NCI-H1048 (cell line): ENCODE measurements around the gene RNGTT.

Experiments
- DNase-seq: peaks from one replicate; lab custom pipeline; 2025; lab: John Stamatoyannopoulos, UW

RNGTT gene

DNA sequence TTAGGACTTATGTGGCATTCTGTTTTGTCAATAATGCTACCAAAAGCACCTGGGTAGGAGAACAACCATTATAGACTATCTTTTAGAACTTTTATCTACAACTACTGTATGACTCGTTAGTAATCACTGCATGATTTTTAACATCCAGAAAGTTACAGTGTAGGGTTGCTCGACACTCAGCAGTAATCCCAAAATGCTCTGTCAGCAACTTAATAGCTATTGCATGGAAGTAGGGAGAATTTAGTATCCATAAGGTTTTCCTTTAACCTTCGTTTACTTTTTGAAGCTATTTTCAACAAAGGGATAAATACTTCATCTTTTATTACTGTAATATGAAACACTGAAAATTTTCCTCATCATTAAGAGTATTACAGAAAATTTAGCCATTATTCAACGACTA, 309.5 kb downstream of the RNGTT start:
- no peak for DNase-seq

DNA sequence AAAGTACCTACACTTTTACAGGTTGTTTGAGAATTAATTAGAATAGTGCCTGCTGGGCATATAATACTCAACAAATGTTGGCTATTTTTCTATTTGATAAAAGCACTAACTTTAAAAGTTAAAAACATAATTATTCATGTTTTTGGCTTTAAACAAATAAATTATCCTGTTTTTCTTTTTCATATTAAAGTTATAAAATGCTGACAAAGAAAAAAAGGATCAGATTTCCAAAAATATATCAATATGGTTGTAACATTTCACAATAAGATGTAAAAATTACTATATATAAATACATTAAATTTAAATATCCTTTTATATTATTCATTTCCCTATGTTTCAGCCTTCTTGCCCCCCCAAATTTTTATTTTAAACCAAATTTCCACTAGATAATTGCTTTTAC, 312.0 kb downstream of the RNGTT start:
- DNase-seq = no peak

DNA sequence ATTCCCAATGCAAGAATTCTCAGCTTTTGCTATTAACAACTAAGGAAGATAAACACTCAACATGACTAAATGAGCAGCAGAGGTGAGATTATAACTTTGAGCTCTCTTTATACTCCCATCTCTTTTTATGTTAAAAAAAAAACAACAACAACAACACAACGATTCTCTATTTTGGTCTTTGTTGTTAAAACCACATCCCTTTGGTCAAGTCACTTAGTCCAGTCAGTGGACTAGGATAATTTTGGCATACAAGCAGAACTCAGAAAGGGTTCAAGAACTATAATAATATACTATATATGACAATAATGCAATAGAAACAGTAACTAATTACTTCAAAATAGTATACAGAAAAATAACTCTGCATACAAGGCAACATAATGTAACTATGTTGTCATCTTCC, 312.4 kb downstream of the RNGTT start:
- DNase-seq = no peak

DNA sequence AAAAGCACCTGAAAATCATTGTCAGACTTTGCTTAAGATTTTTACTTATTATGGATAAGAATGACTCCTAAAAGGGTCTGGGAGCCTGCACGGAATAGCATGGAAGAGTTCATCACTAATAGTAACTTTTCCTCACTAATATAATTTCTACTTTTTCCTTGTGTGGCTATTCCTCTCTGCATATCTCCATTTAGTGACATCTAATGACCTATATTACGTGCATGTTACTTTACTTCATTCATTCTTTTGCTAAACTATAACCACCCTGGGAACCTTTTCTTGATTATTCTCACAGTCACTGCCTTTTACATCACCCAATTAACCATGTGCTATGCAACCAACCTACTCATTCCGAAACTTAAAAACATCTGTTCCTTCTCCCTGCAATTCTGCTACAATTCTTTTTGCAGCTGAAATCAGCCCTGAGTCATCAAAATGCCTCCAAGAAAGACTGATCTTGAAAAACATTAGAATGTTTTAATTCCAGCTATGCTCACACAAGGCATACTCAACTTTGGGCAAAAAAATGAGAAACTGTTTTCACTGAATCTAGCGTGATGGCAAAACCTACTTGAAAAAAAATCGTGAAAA, 313.3 kb downstream of the RNGTT start:
- DNase-seq = no peak

DNA sequence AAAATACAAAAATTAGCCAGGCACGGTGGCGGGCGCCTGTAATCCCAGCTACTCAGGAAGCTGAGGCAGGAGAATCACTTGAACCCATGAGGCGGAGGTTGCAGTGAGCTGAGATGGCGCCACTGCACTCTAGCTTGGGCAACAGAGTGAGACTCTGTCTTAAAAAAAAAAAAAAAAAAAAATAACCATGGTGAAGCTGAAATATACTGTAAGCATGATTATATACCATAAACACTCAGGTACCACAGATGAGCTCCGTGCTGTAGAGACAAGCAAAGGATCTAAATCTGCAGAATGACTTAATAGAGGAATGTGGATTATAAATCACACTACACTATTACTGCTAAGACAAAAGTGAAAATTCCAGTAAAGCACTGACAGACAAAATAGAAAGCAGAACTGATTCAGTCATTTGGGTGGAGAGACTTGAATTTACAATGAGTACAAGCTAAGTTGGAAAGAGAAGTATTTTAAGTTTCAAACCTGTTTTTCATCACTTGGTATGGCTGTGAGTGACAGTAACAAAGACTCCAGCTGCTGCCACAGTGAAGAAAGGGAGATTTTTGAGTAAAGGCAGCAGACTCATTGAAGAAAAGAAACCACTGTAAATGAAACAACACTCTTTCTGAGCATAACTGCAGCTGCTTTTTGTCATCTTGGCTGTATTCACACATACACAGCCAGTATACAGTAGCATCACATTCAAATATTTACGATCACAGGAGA, 322.1 kb downstream of the RNGTT start:
- no peak for DNase-seq

DNA sequence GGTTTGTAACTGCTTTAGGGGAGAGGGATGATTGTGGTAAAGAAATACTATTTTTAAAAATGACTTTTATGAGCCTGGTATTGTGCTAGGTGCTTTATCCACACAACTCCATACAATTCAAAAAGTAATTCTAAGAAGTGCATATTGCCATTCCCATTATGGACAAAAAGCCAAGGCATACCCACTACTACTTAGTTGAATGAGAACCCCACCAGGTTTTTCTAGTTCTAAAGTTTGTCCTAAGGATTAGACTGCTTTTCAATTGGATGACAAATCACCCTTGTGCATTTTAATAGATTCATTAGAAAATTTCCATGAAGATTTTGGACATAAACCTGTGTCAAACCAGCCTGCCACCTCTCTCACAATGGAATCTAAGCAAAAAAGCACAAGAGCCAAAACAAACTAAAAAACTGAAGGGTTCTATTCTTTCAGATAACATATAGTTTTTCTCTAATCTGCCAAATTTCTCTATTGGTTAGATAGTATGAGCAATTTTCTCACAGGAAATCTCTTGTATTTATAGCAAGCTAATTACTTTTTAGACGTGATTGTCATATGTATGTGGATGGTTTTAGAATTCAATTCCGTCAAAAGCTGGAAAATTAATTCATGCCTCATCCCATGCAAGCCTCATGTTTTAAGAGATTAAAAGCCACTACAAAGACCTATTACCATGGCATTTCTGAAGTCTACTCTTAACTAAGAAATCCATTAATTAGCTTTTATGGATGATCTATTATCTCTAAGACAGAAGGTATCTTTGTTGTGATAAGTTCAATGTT, 325.5 kb downstream of the RNGTT start:
- DNase-seq = no peak

DNA sequence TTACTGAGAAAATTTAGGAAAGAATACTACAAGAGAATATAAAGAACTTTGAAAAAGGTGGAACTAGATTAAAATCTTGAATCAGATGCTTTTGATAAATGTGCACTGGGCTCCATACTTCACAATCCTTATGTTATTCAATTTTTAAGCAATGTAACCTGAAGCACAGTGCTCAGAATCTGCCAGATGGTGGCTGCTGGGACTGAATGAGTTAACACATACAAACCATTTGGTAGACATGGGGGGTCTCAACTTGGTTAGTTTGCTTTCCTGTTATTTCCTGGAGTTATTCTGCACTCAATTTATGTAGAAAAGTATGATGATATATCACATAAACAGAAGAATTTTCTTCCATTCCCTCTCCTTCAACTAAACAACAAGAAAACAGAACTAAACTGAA, 326.5 kb downstream of the RNGTT start:
- no peak for DNase-seq

DNA sequence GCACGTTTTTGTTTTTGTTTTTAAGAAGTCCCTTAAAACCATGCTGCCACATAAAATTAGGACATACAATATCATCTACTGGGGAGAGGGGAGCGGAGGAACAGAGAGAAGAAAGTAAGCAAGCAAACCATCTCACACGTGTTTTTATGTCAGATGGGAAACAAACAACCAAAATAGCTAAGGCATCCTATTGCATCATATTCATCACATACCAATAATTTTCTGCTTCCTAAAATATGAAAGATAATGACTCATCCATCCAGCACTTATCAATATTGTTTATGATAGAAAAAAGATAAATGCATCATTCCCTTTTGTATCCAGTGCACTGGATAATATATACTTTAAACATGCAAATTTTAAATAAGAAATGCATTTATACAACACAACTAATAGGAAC, 329.6 kb downstream of the RNGTT start:
- DNase-seq = no peak

DNA sequence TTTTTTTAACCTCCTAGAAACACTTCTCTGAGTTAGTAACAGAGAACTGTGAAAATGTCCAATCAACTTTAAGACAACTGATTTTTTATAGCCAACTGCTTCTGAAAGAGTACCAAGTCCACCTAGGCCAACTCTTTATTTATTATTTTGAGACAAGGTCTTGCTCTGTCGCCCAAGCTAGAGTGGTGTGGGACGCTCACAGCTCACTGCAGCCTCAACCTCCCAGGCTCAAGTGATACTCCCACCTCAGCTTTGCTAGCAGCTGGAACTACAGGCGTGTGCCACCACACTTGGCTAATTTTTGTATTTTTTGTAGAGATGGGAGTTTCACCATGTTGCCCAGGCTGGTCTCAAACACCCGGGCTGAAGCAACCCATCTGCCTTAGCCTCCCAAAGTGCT, 331.6 kb downstream of the RNGTT start:
- DNase-seq = no peak

DNA sequence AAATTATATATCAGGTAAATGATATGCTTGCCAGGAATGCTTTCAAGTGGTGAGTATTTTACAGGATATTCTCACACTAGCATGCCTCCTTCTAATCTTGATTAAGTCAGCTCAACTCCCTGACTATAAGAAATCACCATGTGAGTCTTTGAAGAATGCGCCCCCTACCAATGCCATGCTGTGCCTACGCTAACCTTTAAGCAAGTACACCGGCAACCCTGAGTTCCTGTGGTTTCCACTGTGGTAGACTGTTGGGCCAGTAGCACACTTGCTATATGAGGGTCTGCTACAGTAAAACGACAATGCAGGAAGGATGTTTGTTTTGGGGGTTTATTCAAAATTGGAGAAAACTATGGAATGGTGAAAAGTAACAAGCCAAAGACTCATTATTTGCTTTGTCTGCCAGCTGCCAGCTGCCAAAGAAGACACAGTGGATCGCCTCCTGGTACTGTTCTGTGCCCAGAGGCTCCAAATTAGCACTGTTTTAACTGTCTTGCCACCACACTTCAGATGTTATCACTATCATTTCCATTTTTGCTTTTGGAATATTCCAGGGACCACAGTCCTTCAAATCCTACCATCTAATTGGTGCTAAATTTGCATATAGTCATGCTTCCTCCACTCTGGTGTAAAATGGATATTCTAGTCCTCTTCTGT, 333.5 kb downstream of the RNGTT start:
- no peak for DNase-seq

DNA sequence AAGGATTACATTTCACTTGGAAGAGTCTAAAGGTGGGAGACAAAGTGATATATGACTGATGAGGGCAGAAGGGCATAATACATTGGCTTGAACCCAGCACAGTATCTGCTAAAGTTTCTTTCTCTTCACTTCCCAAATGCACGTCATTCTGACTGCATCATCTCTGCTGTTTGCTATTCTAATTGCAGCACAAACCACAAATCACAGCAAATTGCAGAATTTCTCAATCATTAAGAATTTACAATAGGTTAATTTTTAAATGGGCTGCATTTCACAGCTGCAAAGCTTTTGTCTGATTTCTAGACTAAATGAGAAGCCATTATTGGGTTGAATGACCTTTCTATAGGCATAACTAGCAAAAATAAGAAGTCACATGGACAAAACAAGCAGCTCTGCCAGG, 337.0 kb downstream of the RNGTT start:
- DNase-seq = no peak

DNA sequence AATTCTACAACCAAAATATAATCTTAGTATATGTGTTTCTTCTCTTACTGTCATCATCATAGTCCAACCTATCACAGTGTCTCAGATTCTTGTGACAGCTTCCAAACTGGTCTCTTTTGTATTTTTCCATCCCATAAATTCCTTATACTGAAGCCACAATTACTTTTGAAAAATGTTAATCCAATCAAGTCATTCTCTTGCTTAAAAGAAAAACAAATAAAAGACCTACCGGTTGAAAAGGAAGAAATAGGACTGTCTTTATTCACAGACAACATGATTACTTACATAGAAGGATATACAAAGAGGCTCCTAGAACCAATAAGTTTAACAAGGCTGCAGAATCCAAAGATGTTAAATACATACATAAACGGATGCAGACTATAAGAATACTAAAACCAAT, 339.9 kb downstream of the RNGTT start:
- no peak for DNase-seq

DNA sequence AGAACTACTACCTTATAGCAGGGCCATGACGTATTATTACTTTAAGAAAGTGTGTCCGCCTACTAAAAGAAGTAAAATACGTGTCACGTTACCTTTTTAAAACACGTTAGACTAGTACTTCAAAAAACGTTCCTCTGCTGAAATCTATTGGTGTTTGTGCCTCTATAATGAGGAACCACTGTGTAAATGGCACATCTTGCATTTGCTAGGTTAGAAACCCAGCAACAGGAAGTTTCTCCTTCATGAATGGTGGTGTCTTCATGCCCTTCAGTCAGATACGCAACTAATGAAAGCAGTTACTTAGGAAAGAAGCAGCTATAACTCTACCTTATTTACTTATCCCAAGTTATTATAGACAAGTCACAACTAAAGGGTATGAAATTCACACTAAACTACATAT, 343.5 kb downstream of the RNGTT start:
- no peak for DNase-seq

DNA sequence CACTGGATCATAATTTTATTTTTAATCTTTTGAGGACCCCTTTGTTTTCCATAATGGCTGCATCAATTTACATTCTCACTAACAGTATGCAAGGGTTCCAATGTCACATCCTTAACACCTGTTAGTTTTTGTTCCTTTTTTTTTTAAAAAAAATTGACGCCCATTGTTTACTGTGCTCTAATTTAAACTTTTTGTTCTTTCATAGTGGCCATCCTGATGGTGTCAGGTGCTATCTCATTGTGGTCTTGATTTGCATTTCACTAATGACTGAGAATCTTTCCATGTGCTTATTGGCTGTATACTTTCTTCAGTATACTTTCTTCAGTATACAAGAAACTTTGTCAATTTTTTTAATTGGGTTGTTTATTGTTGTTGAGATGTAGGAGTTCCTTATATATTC, 347.0 kb downstream of the RNGTT start:
- DNase-seq = no peak

DNA sequence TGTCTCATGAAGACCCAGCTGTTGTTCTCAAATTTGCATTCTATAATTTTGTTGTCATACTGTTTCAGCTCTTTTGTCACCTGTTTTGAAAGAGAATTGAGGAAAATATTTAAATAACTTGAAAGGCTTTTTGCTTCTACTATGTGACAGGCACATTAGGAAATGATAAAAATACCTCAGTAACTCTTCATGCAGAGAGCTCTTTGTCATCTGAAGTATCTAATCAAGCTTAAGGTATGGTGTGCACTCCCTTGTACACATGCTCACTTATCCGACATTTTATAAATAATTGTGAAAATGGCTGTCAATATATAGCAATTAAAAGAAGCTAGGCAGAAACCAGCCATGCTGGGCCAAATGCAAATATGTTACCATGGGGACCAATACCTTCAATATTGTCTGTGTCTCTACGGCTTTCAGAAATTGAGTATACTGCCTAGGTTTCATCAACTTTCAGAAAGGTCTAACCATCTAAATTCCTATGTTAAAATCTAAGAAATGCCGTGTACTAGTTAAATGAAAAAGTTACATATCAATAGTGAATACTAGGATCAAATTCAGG, 349.0 kb downstream of the RNGTT start:
- DNase-seq = no peak

DNA sequence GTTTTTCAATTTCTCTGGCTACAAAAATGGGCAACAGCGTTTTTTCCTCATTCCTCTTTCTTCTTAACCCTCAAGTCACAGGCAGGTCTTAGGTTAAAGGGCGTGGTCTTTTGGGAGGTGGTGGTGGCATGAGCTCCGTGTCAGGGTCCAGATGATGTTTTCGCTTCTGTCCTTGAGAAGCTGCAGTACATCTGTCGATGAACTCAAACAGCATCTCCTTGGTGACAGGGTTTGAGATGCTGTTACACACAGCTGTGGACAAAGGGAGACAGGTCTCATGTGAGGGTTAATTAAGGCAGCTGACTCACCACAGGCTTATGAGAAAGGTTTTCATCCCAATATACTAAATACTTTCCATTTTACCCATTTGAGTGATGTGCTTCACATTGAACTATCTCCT, 350.8 kb downstream of the RNGTT start:
- DNase-seq = no peak

DNA sequence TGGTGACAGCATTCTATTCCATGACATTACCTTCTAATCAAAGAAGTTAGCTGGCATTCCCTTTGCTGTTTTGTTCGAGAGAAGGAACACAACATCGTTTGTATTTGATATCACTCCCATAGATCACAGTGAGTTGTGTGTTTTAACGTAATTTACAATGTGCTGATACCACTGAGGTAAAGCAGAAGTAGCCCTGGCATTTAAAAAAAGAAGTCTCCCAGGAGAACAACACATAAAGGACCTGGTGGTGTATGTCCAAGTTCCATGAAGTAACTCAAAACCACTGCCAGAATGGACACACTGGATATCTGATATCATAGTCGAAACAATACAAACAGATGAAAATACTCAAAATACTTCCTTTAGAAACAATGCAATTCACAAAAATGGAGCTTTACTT, 351.7 kb downstream of the RNGTT start:
- no peak for DNase-seq

DNA sequence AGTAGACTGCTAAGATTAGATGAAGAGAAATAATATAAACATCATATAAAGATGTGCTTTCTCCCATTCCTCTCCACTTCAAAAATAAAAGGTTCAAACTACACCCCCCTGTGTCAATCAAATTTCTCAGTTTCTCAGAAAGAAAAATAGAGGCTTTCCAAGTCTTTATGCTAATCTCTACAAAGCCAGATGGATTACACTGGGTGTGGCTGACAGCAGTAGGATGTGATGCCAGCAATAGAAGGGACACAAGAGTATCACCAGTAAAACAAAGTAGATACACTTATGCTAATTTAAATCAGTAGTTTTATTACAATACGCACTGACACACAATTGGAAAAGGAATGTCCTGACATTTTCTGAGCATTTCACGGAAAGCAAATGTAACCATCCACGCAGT, 353.4 kb downstream of the RNGTT start:
- DNase-seq = no peak

DNA sequence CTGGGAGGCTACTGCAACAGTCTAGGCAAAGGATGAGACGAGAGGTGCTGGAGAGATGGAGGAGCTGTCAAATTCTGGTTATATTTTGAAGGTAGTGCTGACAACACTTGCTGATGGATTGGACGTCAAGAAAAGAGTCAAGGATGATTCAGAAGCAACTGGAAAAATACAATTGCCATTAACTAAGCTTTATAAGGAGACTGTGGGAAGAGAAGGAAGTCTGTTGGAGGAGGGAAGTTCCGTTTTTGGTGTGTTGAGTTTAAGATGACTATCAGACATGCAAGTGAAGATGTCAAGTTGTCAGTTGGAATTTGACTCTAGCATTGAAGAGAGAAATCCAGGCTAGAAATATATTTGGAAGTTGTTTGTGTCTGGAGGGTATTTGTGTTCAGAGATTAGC, 358.1 kb downstream of the RNGTT start:
- no peak for DNase-seq

DNA sequence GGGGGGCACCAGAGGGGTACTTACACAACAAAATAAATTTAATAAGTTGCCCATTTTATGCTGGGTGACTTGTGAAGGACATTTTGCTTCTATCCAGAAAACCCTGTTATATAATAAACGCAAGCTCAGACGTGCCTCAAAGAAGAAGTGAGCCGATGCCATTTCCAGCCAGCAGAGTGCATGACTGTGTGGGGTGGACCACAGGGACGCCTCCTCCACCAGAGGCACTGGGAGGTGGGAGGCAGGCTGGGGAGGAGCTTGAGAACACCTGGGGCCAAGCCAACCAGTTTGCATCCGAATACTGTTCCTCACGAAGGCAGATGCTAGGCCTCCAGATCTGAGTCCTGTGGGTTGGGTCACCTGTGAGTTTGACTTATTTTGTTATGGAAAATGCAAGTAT, 363.8 kb downstream of the RNGTT start:
- DNase-seq = no peak

DNA sequence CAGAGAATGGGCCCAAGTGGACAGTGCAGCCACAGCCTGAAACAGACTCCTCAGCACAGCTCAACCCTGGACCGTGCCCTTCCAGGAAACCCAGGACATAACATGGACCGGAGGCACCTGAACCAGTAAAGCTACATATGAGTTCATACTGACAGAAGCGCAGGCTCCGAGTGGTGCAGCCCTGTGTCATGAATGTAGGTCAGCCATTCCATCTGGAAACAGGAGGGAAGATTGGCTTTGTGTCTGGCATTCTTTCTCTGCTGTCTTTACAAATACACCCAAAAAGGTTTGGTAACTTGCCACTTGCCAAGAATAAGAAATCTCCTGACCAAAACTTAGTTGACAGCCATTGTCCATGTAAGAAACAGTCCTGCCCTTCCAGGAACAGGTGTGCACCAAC, 366.6 kb downstream of the RNGTT start:
- no peak for DNase-seq

DNA sequence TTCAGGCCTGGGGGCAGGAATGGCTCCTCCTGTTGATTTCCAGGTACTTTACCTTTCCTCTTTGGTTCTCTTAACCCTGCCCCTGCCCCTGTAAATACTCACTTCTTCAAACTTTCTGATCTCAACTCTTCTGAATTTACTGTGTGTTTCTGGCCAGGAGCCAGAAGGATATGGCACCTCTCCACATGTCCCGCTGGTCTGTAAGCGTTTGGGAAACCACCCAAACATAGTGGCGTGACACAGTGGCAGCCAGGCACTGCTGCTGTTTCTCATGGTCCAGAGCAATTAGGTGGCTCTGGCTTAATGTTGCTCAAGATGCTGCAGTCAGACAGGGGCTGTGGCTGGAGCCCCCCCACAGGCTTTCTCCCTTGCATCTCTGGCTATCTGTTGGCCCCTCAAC, 374.5 kb downstream of the RNGTT start:
- no peak for DNase-seq

DNA sequence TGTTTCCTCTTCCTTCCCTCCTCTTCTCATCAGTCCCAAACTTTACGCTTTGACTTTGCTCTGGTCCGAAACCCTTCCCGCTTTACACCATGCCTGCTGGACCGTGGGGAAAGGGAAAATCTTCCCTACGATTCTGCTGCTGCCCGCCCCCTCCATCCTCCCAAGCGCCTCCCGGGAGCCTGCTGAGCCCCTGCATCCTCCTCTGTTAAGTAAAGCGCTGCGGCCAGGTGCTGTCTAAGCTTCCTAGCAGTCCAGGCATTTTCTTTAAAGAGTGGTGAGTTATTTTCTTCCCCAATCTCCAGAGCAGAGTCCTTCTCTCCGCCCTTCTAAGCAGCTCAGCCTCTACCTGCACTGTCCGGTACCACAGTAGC, 376.3 kb downstream of the RNGTT start:
- DNase-seq = no peak
